ENCODE results near the gene TRAIP. TPM values are rescaled to one million over a fixed set of nuclear protein-coding genes. Genes with fewer than 3 reads are reported as not detected.
A peak's percentile ranks its signal among the peaks of the same experiment; 100 is the strongest.
"Not testable (repeated sequence)": the region's sequence is repeated elsewhere in the genome, so short reads cannot be mapped to it uniquely, and the experiment has no call there.

Gene TRAIP, protein sequence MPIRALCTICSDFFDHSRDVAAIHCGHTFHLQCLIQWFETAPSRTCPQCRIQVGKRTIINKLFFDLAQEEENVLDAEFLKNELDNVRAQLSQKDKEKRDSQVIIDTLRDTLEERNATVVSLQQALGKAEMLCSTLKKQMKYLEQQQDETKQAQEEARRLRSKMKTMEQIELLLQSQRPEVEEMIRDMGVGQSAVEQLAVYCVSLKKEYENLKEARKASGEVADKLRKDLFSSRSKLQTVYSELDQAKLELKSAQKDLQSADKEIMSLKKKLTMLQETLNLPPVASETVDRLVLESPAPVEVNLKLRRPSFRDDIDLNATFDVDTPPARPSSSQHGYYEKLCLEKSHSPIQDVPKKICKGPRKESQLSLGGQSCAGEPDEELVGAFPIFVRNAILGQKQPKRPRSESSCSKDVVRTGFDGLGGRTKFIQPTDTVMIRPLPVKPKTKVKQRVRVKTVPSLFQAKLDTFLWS
- 1 to 10 TPM in 1 of 2 donors, under 1 TPM in 1; 0.98 to 2.0 TPM for total RNA-seq

DNA sequence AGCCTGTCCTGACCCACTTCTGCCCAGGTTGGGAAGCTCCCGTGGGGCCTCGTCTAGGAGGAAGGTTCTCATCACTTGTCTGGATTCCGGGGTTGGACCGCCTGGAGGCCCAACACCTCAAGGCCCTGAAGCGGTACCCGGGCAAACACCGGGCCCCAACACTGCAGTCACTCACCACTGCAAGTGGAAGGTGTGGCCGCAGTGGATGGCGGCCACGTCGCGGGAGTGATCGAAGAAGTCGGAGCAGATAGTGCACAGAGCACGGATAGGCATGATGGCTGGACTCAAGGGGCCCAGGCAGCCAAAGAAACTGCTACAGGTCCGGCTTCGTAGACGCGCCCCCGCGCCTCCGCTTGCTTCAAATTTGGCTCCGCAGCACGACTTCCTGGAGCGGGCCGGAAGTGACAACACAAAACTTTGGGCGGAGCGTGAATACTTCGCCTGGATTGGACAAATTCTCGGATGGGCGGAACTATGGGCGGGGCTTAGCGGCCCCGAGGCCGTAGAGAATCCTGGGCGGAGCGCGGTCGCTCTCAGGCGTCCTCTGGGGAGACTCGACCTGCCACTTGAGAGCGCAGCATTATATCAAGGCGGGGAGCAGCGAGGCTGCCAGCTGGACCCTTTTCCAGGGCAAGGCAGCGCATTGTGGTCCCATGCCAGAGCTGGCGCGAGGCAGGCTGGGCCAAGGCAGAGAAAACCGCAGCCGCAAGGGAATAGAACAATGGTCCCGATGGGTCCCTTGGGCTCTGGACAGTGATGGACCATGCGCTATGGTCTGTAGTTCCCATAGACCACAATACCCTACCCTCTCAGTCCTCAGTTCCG is at the start of gene TRAIP:
Gene TRAIP (minus strand): TSS at position 384 of the 825 bp plus-strand sequence. CDS start 111 bp downstream, at position 273.
- Histone ChIP-seq H3K27me3 (no peaks in the 10 kb centered on the region), H3K4me3 (peak within 1 kb of the TSS; percentile 44 to 59), H3K9me3 (no peaks in the 10 kb centered on the region), H3K36me3 (no peaks in the 10 kb centered on the region), H3K4me1 (peaks cover 0 to 13% of the 10 kb centered on the region in 2 donors), H3K27ac (peak within 1 kb of the TSS; percentile 82 to 85)
- TF ChIP-seq, protein P1, sequence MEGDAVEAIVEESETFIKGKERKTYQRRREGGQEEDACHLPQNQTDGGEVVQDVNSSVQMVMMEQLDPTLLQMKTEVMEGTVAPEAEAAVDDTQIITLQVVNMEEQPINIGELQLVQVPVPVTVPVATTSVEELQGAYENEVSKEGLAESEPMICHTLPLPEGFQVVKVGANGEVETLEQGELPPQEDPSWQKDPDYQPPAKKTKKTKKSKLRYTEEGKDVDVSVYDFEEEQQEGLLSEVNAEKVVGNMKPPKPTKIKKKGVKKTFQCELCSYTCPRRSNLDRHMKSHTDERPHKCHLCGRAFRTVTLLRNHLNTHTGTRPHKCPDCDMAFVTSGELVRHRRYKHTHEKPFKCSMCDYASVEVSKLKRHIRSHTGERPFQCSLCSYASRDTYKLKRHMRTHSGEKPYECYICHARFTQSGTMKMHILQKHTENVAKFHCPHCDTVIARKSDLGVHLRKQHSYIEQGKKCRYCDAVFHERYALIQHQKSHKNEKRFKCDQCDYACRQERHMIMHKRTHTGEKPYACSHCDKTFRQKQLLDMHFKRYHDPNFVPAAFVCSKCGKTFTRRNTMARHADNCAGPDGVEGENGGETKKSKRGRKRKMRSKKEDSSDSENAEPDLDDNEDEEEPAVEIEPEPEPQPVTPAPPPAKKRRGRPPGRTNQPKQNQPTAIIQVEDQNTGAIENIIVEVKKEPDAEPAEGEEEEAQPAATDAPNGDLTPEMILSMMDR (IDR thresholded peaks at IDR 0.05): peak in 1 of 2 donors; percentile 31
- DNase-seq (ENCODE audit: low spot score): peak; percentile 94

DNA sequence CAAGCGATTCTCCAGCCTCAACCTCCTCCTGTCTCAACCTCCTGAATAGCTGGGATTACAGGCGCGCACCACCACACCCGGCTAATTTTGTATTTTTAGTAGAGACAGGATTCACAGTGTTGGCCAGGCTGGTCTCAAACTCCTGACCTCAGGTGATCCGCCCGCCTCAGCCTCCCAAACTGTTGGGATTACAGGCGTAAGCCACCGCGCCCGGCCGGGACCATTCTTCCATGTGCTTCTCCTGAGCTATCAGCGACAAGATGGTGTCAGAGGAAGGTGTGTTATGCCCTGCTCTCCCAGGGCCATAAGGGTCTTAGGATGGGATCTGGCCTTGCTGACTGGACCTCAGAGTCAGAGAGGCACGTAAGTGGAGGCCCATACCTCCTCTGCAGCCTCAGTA is 48.1 kb upstream of the TRAIP start:
- not testable (repeated sequence) for H3K36me3 ChIP-seq; DNase-seq (ENCODE audit: low spot score); H3K4me3 ChIP-seq; H3K27me3 ChIP-seq; H3K9me3 ChIP-seq
- Histone ChIP-seq H3K4me1 (peaks cover 0 to 48% of the 10 kb centered on the region in 2 donors), H3K27ac (peak overlapping the region in 1 of 2 donors; percentile 61)

DNA sequence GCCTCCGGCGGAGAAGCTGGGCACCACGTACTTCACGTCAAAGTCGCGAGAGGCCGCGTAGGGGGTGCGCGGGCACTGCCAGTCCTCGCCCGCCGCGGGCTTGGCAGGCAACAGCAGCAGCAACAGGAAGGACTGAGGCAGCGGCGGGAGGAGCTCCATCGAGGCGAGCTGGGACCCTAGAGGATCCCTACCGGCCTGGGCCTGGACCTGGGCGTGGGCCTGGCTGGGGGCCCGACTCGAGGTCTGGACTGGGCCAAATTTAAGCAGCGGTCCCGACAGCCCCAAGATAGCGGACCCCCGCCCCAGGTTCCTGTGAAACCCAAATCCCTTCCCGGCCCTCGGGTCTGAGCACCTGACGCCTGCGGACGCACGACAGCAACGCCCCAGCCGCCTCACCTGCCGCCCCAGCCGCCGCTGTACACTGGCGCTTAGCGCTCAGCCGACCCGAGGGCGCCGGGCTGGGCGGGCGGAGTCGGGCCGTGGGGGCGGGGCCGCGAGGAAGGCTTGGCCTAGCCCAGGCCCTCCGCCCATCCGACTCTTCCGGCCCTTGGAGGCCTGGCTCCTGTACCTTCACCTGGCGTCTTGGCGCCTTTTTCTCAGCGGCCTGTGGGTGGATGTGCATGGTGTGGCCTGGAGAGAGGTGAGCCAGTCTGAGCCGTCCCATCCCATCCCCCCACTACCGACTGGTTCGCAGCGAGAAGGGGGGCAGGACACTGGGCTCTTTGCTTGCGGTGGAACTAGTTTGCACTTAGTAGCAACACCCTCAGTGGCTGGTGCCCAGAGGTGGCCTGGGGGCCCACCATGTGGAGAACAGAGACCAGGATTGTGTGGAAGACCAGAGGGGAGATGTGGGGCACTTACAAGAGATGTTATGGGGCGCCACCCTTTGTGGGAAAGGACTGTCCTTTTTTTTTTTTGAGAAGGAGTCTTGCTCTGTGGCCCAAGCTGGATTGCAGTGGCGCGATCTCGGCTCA is 47.4 kb upstream of the TRAIP start, which contains the start of gene MST1R:
Gene MST1R (minus strand): TSS at position 423 of the 974 bp plus-strand sequence. CDS start 264 bp downstream, at position 159.
- TF ChIP-seq, protein P1 (IDR thresholded peaks at IDR 0.05): no peak
- peak; percentile 63 for DNase-seq (ENCODE audit: low spot score)
- H3K27ac ChIP-seq: peak within 1 kb of the TSS; percentile 1 to 61
- no peaks in the 10 kb centered on the region for H3K36me3 ChIP-seq
- H3K27me3 ChIP-seq: no peaks in the 10 kb centered on the region
- peak within 1 kb of the TSS; percentile 22 to 48 for H3K4me3 ChIP-seq
- peaks cover 0 to 48% of the 10 kb centered on the region in 2 donors for H3K4me1 ChIP-seq
- H3K9me3 ChIP-seq: no peaks in the 10 kb centered on the region

DNA sequence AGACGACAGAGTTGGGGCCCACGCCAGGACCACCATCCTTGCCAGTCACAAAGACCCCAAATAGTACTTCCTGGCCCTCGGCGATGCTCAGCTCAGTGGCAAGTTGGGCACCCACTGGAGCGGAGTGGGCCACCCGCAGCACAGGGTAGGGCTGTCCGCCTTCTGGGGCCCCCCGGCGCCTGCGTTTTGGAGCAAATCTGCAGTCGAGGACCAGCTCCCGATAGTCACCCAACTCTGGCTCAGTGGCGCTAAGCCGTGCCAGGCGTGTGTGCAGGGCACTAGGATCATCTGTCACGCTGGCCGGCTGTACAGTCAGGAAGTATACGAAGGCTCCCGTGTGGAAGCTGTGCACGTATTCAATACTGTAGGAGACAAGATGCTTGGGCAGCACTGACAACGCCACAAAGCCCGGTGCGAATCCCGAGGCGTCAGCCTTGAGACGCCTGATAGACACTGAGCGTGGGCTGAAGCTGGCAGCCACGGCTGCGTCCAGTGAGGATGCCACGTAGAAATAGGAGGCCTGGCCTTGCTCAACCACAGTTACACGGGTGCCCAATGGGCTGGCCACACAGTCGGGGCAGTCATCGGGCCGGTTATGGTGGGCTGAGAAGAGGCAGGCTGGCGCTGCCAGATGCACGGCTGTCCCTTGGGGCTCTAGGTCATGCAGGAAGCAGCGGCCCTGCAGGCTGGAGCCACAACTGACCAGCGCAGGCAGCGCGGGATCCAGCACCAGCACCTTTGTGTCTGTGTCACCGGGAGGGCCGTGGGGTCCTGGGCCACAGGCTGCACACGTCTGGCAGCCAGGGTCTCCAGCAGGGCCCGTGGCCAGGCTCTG is 46.4 kb upstream of the TRAIP start:
- Histone ChIP-seq H3K27ac (no peak overlapping the region), H3K27me3 (no peaks in the 10 kb centered on the region), H3K4me1 (peaks cover 0 to 48% of the 10 kb centered on the region in 2 donors), H3K36me3 (no peaks in the 10 kb centered on the region), H3K4me3 (peak overlapping the region in 1 of 2 donors; percentile 48), H3K9me3 (no peaks in the 10 kb centered on the region)
- no peak for DNase-seq (ENCODE audit: low spot score)
- TF ChIP-seq, protein P1 (IDR thresholded peaks at IDR 0.05): no peak
